NT2/D1 (cell line): Measurements from ENCODE around the gene LPCAT3.

ENCODE experiments used
- SUZ12 ChIP-seq: IDR thresholded peaks from 2 replicates; pipeline ENCODE4 v1.6.1; 2011; ENCODE audit not compliant: insufficient read length, insufficient read depth; ENCODE audit errors: extremely low read depth
- YY1 ChIP-seq: IDR thresholded peaks from 2 replicates; pipeline ENCODE4 v1.6.1; 2011; ENCODE audit not compliant: insufficient read length, insufficient read depth
- ZNF274 ChIP-seq: IDR thresholded peaks from 2 replicates; pipeline ENCODE4 v1.6.1; 2011; ENCODE audit warnings: mild to moderate bottlenecking, low read depth, low read length

GRCh38 chr12:6979453-6979852 lies 38.8 kb downstream of the LPCAT3 start:
- no peak for TF ChIP-seq SUZ12
- no peak for TF ChIP-seq ZNF274
- TF ChIP-seq YY1, result no peak
